ENCODE measurements around the gene DISP3. TPM values are rescaled to one million over a fixed set of nuclear protein-coding genes. Genes with fewer than 3 reads are reported as not detected.

Gene DISP3
- total and polyA plus RNA-seq, 9 of the 15 experiments (the other 6 are each of a cell fraction or from before 2014, with no cell fraction given): 0.03 to 0.19 (median 0.15) TPM; not detected in 5

DNA sequence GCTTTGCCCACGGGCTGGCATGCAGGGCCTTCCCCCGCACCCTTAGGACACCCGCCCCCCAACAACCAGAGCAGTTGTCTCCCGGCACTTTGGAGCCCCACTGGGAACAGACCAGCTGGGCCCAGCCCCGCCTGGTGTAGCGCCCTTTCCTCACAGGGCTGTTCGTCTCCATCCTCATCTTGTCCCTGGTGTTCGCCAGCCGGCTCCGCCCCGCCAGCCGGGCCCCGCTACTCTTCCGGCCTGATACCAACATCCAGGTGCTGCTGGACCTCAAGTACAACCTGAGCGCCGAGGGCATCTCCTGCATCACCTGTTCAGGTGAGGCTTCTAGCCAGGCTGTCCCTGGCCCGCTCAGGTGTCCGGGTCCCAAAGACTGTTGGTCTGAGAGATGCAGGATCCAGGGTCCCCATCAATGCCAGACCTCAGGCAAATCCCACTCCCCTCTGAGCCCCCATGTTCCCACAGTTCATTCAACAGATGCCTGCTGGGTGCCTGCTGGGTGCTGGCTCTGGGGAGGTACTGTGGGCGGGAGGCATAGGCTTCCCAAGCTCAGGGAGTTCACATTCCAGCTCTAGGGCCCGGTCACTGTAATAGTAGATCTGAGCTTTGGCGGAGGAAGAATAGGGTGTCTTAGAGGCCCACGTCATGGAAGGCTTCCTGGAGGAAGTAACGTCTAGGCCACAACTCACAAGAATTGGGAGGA lies 41.7 kb downstream of the DISP3 start:
- Histone ChIP-seq H4K20me1 (replicated peaks; ENCODE audit: control insufficient read depth, insufficient read depth, low read length) (no peaks in the 10 kb centered on the region; the same call in none of the 2 replicates), H3K9ac (ENCODE audit: insufficient read depth in 1 of 2, low read depth in 2 of 2, low read length in 2 of 2) (no peak overlapping the region), H3K36me3 (ENCODE audit: control insufficient read depth, insufficient read depth, low read length) (no peaks in the 10 kb centered on the region), H3K4me1 (replicated peaks in 1 of 2; ENCODE audit: control insufficient read depth in 2 of 2, insufficient read depth in 2 of 2, low read length in 2 of 2) (0 out of 5 replicates have a peak, but pooled peaks cover 0 to 3% of the 10 kb centered on the region in 2 experiments), H3K9me1 (ENCODE audit: control insufficient read depth, insufficient read depth, low read length) (no peaks in the 10 kb centered on the region), H3K4me2 (ENCODE audit: insufficient read depth, low read length) (no peak overlapping the region), H3K27me3 (ENCODE audit: control insufficient read depth in 2 of 2, insufficient read depth in 2 of 2, low read length in 2 of 2) (peaks cover 6 to 36% of the 10 kb centered on the region in 2 experiments; a peak in 4 of 5 replicates), H3K27ac (ENCODE audit: extremely low read depth, low read depth, low read length) (no peak overlapping the region), H2AFZ (ENCODE audit: low read depth, low read length) (no peak overlapping the region), H3K79me2 (ENCODE audit: control insufficient read depth, insufficient read depth, low read length) (no peaks in the 10 kb centered on the region), H3K9me3 (replicated peaks; ENCODE audit: control insufficient read depth, insufficient read depth, low read depth, low read length) (no peaks in the 10 kb centered on the region), H3K4me3 (no peak overlapping the region)
- TF ChIP-seq, protein P1, sequence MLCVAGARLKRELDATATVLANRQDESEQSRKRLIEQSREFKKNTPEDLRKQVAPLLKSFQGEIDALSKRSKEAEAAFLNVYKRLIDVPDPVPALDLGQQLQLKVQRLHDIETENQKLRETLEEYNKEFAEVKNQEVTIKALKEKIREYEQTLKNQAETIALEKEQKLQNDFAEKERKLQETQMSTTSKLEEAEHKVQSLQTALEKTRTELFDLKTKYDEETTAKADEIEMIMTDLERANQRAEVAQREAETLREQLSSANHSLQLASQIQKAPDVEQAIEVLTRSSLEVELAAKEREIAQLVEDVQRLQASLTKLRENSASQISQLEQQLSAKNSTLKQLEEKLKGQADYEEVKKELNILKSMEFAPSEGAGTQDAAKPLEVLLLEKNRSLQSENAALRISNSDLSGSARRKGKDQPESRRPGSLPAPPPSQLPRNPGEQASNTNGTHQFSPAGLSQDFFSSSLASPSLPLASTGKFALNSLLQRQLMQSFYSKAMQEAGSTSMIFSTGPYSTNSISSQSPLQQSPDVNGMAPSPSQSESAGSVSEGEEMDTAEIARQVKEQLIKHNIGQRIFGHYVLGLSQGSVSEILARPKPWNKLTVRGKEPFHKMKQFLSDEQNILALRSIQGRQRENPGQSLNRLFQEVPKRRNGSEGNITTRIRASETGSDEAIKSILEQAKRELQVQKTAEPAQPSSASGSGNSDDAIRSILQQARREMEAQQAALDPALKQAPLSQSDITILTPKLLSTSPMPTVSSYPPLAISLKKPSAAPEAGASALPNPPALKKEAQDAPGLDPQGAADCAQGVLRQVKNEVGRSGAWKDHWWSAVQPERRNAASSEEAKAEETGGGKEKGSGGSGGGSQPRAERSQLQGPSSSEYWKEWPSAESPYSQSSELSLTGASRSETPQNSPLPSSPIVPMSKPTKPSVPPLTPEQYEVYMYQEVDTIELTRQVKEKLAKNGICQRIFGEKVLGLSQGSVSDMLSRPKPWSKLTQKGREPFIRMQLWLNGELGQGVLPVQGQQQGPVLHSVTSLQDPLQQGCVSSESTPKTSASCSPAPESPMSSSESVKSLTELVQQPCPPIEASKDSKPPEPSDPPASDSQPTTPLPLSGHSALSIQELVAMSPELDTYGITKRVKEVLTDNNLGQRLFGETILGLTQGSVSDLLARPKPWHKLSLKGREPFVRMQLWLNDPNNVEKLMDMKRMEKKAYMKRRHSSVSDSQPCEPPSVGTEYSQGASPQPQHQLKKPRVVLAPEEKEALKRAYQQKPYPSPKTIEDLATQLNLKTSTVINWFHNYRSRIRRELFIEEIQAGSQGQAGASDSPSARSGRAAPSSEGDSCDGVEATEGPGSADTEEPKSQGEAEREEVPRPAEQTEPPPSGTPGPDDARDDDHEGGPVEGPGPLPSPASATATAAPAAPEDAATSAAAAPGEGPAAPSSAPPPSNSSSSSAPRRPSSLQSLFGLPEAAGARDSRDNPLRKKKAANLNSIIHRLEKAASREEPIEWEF (CRISPR knock-in tag; IDR thresholded peaks at IDR 0.05): no peak
- peak; percentile 43 for TF ChIP-seq ZFP36 (IDR thresholded peaks at IDR 0.05; ENCODE audit: low read depth, low read length, partially characterized antibody)
- no peak for TF ChIP-seq TEAD2 (tag; IDR thresholded peaks at IDR 0.05)
- TF ChIP-seq, protein P2, sequence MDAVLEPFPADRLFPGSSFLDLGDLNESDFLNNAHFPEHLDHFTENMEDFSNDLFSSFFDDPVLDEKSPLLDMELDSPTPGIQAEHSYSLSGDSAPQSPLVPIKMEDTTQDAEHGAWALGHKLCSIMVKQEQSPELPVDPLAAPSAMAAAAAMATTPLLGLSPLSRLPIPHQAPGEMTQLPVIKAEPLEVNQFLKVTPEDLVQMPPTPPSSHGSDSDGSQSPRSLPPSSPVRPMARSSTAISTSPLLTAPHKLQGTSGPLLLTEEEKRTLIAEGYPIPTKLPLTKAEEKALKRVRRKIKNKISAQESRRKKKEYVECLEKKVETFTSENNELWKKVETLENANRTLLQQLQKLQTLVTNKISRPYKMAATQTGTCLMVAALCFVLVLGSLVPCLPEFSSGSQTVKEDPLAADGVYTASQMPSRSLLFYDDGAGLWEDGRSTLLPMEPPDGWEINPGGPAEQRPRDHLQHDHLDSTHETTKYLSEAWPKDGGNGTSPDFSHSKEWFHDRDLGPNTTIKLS (IDR thresholded peaks at IDR 0.05; ENCODE audit: borderline replicate concordance, low read depth): no peak
- no peak for TF ChIP-seq ZNF41 (CRISPR knock-in tag; conservative IDR thresholded peaks at IDR 0.05)
- no peak for TF ChIP-seq SRF (CRISPR knock-in tag; IDR thresholded peaks at IDR 0.05)
- FAIRE-seq: no peak
- ChIA-PET CTCF (ENCODE audit: low intra/inter-chr PET ratio) (no interaction called here), POLR2A (interaction anchor here (0.6 kb wide), 1 partner anchor 257 kb away, joined by 3 read pairs; no protein-coding TSS in a partner anchor)
- ATAC-seq: no peak
- WGBS (ENCODE audit: insufficient coverage, low coverage, missing lambda C conversion rate): 3% methylated on average over 23 of the region's 23 CpGs
- DNase-seq (ENCODE audit: extremely low read depth in 1 of 4, low spot score in 3 of 4): no peak
- BruUV-seq (replicated peaks): no TSS peak
- in situ Hi-C loops (cut with MboI): no loop called here
- intact Hi-C loops (cut with micrococcal nuclease): no loop called here
